Liver (tissue), 9 donors: ENCODE data around the gene TRPT1. TPM values are rescaled to one million over a fixed set of nuclear protein-coding genes. Genes with fewer than 3 reads are reported as not detected.

ENCODE experiments used
- DNase-seq: peaks from one replicate; pipeline ENCODE4 v3.0.0-alpha.2; 2017; ENCODE audit warnings: low spot score
- H3K27ac ChIP-seq, 2 donors: one replicate each; pipeline ENCODE4 v1.7.0; 2013; ENCODE audit warnings: inconsistent platforms in 2 of 2, low read length in 2 of 2, control low read depth in 1 of 2, low read depth in 1 of 2, mild to moderate bottlenecking in 1 of 2
- H3K27me3 ChIP-seq, 4 donors: one replicate each; pipeline versions ENCODE4 v1.6.1 to v1.7.0; 2013; ENCODE audit warnings: low read length in 3 of 4, inconsistent platforms in 1 of 4, mild to moderate bottlenecking in 1 of 4, moderate library complexity in 1 of 4; ENCODE audit not compliant: control insufficient read depth in 4 of 4, insufficient read depth in 4 of 4
- H3K36me3 ChIP-seq, 4 donors: one replicate each; pipeline versions ENCODE4 v1.6.1 to v1.7.0; 2013; ENCODE audit warnings: low read length in 3 of 4, mild to moderate bottlenecking in 3 of 4, low read depth in 1 of 4, moderate library complexity in 1 of 4; ENCODE audit not compliant: control insufficient read depth in 4 of 4, insufficient read depth in 3 of 4
- H3K4me1 ChIP-seq, 4 donors: one replicate each; pipeline versions ENCODE4 v1.6.1 to v1.7.0; 2013; ENCODE audit warnings: low read length in 3 of 4, mild to moderate bottlenecking in 3 of 4, moderate library complexity in 1 of 4; ENCODE audit not compliant: control insufficient read depth in 4 of 4, insufficient read depth in 4 of 4
- H3K4me3 ChIP-seq, 3 donors: one replicate each; pipeline versions ENCODE4 v1.6.1 to v1.7.0; 2013; ENCODE audit warnings: low read length in 3 of 3, control low read depth in 1 of 3, low read depth in 1 of 3, mild to moderate bottlenecking in 1 of 3
- H3K9ac ChIP-seq, 2 donors: one replicate each; pipeline ENCODE4 v1.7.0; 2013; ENCODE audit warnings: low read length in 2 of 2, mild to moderate bottlenecking in 2 of 2, moderate library complexity in 2 of 2, control low read depth in 1 of 2, low read depth in 1 of 2
- H3K9me3 ChIP-seq, 4 donors: one replicate each; pipeline versions ENCODE4 v1.6.1 to v1.7.0; 2013; ENCODE audit warnings: low read length in 3 of 4; ENCODE audit not compliant: control insufficient read depth in 4 of 4
- ATF3 ChIP-seq: IDR thresholded peaks from 2 replicates; pipeline ENCODE4 v1.6.1; 2016; ENCODE audit warnings: antibody characterized with exemption
- CTCF ChIP-seq: fragments of 150-350 bp; IDR thresholded peaks from 2 replicates; pipeline ENCODE4 v1.5.1; 2017; ENCODE audit warnings: improper control_type of control experiment, low read depth, low read length; ENCODE audit not compliant: missing input control
- EGR1 ChIP-seq, 2 donors: IDR thresholded peaks; 2 replicates each; pipeline ENCODE4 v1.6.1; 2016 to 2018; ENCODE audit warnings: antibody characterized with exemption in 2 of 2, low read depth in 2 of 2
- HNF4A ChIP-seq, 2 donors: conservative IDR thresholded peaks; 2 replicates each; pipeline ENCODE4 v1.6.1; 2016; ENCODE audit warnings: antibody characterized with exemption in 2 of 2, mild to moderate bottlenecking in 2 of 2
- HNF4G ChIP-seq: IDR thresholded peaks from 2 replicates; pipeline ENCODE4 v1.6.1; 2016; ENCODE audit warnings: antibody characterized with exemption
- JUND ChIP-seq, 2 donors: IDR thresholded peaks; 2 replicates each; pipeline ENCODE4 v1.6.1; 2016; ENCODE audit warnings: antibody characterized with exemption in 2 of 2
- MAX ChIP-seq: IDR thresholded peaks from 2 replicates; pipeline ENCODE4 v1.6.1; 2016; ENCODE audit warnings: antibody characterized with exemption
- NR2F2 ChIP-seq: IDR thresholded peaks from 2 replicates; pipeline ENCODE4 v1.6.1; 2016; ENCODE audit warnings: antibody characterized with exemption
- RXRA ChIP-seq, 2 donors: IDR thresholded peaks; 2 replicates each; pipeline ENCODE4 v1.6.1; 2017 to 2018; ENCODE audit warnings: antibody characterized with exemption in 2 of 2, mild to moderate bottlenecking in 1 of 2
- SP1 ChIP-seq: IDR thresholded peaks from 2 replicates; pipeline ENCODE4 v1.6.1; 2018; ENCODE audit warnings: antibody characterized with exemption, mild to moderate bottlenecking
- TAF1 ChIP-seq: conservative IDR thresholded peaks from 2 replicates; pipeline ENCODE4 v1.6.1; 2016; ENCODE audit warnings: antibody characterized with exemption, mild to moderate bottlenecking
- YY1 ChIP-seq: IDR thresholded peaks from 2 replicates; pipeline ENCODE4 v1.6.1; 2016; ENCODE audit warnings: antibody characterized with exemption, mild to moderate bottlenecking
- WGBS: extraction: QIAGEN DNeasy Blood & Tissue Kit; methylation state at CpG from one replicate; pipeline ENCODE4 v1.1.7; 2013; 5-methylcytosine and 5-hydroxymethylcytosine counted together
- polyA plus RNA-seq, 2 donors: library from polyadenylated mRNA; stranded (reverse) in 1 of 2; unstranded in 1 of 2; fragments of 200-250 nt in 1 of 2; fragments of >200 nt in 1 of 2; fragmentation: Nextera tagmentation in 1 of 2; extraction: Ambion mirVana in 1 of 2; gene quantifications; one replicate each; pipeline versions ENCODE4 v1.2.1 to v1.2.3, GENCODE V29; 2013 to 2015
- total RNA-seq, 2 donors: library from RNA; depleted of rRNA; stranded (reverse); fragments of >200 nt; gene quantifications; one replicate each; pipeline ENCODE4 v1.2.3, GENCODE V29; 2014
- donor health status: healthy.
- donor health status: healthy.
- donor health status: healthy.
- donor health status: healthy.
- donor health status: healthy.

The TRPT1 gene
- total and polyA plus RNA-seq, 4 donors, result 14.0 to 37.8 (median 20.8) TPM

GRCh38 chr11:64237484-64237951 lies 11.5 kb upstream of the TRPT1 start (continued):
- TF ChIP-seq MAX (peak; percentile 62), SP1 (peak; percentile 89), EGR1 (IDR thresholded peaks at IDR 0.05; ENCODE audit: low read depth in 2 of 2) (peak in 1 of 2 donors; percentile 60), NR2F2 (no peak), TAF1 (peak; percentile 67)

- Histone ChIP-seq H3K36me3 (no peaks in the 10 kb centered on the region), H3K27ac (peak overlapping the region; percentile 37 to 62), H3K27me3 (no peaks in the 10 kb centered on the region), H3K9ac (no peak overlapping the region), H3K4me3 (peak overlapping the region in 2 of 3 donors; percentile 44 to 75), H3K4me1 (peaks cover 21 to 54% (median 39%) of the 10 kb centered on the region in 4 donors), H3K9me3 (no peaks in the 10 kb centered on the region)
- no peak for TF ChIP-seq TAF1
- 92% methylated on average over 12 of the region's 12 CpGs for WGBS
- no peak for DNase-seq
These were observed 9.6 kb upstream of the TRPT1 start for GRCh38 chr11:64235437-64236161.

GRCh38 chr11:64234647-64235379 lies 8.8 kb upstream of the TRPT1 start:
- WGBS, result 1% methylated on average over 80 of the region's 80 CpGs
- H3K36me3 ChIP-seq, result no peaks in the 10 kb centered on the region
- no peaks in the 10 kb centered on the region for H3K9me3 ChIP-seq
- peak overlapping the region in 2 of 3 donors; percentile 44 to 75 for H3K4me3 ChIP-seq
- no peak for DNase-seq
- no peak overlapping the region for H3K9ac ChIP-seq
- no peaks in the 10 kb centered on the region for H3K27me3 ChIP-seq
- peak overlapping the region; percentile 62 to 72 for H3K27ac ChIP-seq
- TF ChIP-seq RXRA (IDR thresholded peaks at IDR 0.05), result no peak
- peaks cover 21 to 50% (median 36%) of the 10 kb centered on the region in 4 donors for H3K4me1 ChIP-seq

- H3K4me1 ChIP-seq, result peaks cover 20 to 56% (median 38%) of the 10 kb centered on the region in 4 donors
- 4% methylated on average over 62 of the region's 62 CpGs for whole genome bisulfite sequencing
- no peaks in the 10 kb centered on the region for H3K9me3 ChIP-seq
- peak within 1 kb of the TSS; percentile 62 to 72 for H3K27ac ChIP-seq
- H3K4me3 ChIP-seq, result peak within 1 kb of the TSS in 2 of 3 donors; percentile 44 to 75
- TF ChIP-seq HNF4A (conservative IDR thresholded peaks at IDR 0.05) (no peak), TAF1 (no peak), EGR1 (IDR thresholded peaks at IDR 0.05; ENCODE audit: low read depth in 2 of 2) (no peak), YY1 (no peak), MAX (no peak), JUND (IDR thresholded peaks at IDR 0.05) (no peak), CTCF (no peak), ATF3 (no peak), HNF4G (no peak)
- peak within 1 kb of the TSS in 1 of 2 donors; percentile 53 for H3K9ac ChIP-seq
- no peaks in the 10 kb centered on the region for H3K36me3 ChIP-seq
- no peak for DNase-seq
- no peaks in the 10 kb centered on the region for H3K27me3 ChIP-seq
These were observed 8.1 kb upstream of the TRPT1 start, which contains the start of gene VEGFB for GRCh38 chr11:64233913-64234586. Gene VEGFB, plus strand, starts transcription at chr11:64234584. Its CDS starts 250 bp downstream, at chr11:64234834.
